ENCODE measurements around the gene GOLM1.

The GOLM1 gene

GRCh38 chr9:86112057-86112456 is 12.7 kb upstream of the GOLM1 start:
- TF ChIP-seq TOX (CRISPR knock-in tag; IDR thresholded peaks at IDR 0.05; ENCODE audit: borderline replicate concordance): no peak
- no peak for TF ChIP-seq ZNF565 (CRISPR knock-in tag; conservative IDR thresholded peaks at IDR 0.05; ENCODE audit: low read depth)
- TF ChIP-seq, protein P1, sequence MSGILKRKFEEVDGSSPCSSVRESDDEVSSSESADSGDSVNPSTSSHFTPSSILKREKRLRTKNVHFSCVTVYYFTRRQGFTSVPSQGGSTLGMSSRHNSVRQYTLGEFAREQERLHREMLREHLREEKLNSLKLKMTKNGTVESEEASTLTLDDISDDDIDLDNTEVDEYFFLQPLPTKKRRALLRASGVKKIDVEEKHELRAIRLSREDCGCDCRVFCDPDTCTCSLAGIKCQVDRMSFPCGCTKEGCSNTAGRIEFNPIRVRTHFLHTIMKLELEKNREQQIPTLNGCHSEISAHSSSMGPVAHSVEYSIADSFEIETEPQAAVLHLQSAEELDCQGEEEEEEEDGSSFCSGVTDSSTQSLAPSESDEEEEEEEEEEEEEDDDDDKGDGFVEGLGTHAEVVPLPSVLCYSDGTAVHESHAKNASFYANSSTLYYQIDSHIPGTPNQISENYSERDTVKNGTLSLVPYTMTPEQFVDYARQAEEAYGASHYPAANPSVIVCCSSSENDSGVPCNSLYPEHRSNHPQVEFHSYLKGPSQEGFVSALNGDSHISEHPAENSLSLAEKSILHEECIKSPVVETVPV (CRISPR knock-in tag; IDR thresholded peaks at IDR 0.05): no peak
- no peak for TF ChIP-seq ZNF8 (CRISPR knock-in tag; IDR thresholded peaks at IDR 0.05)
- TF ChIP-seq, protein P2, sequence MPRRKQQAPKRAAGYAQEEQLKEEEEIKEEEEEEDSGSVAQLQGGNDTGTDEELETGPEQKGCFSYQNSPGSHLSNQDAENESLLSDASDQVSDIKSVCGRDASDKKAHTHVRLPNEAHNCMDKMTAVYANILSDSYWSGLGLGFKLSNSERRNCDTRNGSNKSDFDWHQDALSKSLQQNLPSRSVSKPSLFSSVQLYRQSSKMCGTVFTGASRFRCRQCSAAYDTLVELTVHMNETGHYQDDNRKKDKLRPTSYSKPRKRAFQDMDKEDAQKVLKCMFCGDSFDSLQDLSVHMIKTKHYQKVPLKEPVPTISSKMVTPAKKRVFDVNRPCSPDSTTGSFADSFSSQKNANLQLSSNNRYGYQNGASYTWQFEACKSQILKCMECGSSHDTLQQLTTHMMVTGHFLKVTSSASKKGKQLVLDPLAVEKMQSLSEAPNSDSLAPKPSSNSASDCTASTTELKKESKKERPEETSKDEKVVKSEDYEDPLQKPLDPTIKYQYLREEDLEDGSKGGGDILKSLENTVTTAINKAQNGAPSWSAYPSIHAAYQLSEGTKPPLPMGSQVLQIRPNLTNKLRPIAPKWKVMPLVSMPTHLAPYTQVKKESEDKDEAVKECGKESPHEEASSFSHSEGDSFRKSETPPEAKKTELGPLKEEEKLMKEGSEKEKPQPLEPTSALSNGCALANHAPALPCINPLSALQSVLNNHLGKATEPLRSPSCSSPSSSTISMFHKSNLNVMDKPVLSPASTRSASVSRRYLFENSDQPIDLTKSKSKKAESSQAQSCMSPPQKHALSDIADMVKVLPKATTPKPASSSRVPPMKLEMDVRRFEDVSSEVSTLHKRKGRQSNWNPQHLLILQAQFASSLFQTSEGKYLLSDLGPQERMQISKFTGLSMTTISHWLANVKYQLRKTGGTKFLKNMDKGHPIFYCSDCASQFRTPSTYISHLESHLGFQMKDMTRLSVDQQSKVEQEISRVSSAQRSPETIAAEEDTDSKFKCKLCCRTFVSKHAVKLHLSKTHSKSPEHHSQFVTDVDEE (CRISPR knock-in tag; IDR thresholded peaks at IDR 0.05): no peak
- TF ChIP-seq PATZ1 (CRISPR knock-in tag; IDR thresholded peaks at IDR 0.05; ENCODE audit: borderline replicate concordance): no peak
- TF ChIP-seq ESRRG (CRISPR knock-in tag; IDR thresholded peaks at IDR 0.05): no peak
- no peak for TF ChIP-seq ZFP30 (CRISPR knock-in tag; IDR thresholded peaks at IDR 0.05)
- TF ChIP-seq TCF4 (CRISPR knock-in tag; IDR thresholded peaks at IDR 0.05; ENCODE audit: borderline replicate concordance): no peak
- TF ChIP-seq PPARA (CRISPR knock-in tag; IDR thresholded peaks at IDR 0.05; ENCODE audit: borderline replicate concordance): no peak
- no peak for TF ChIP-seq OSR1 (CRISPR knock-in tag; IDR thresholded peaks at IDR 0.05)
- TF ChIP-seq BACH2 (CRISPR knock-in tag; IDR thresholded peaks at IDR 0.05; ENCODE audit: borderline replicate concordance): no peak
- TF ChIP-seq SNAI2 (CRISPR knock-in tag; IDR thresholded peaks at IDR 0.05): no peak
- ATAC-seq: no peak

GRCh38 chr9:86102626-86103025 is 3.3 kb upstream of the GOLM1 start:
- TF ChIP-seq ISL1 (CRISPR knock-in tag; IDR thresholded peaks at IDR 0.05): no peak
- no peak for TF ChIP-seq BACH2 (CRISPR knock-in tag; IDR thresholded peaks at IDR 0.05; ENCODE audit: borderline replicate concordance)
- TF ChIP-seq RARB (CRISPR knock-in tag; IDR thresholded peaks at IDR 0.05): no peak
- no peak for TF ChIP-seq ZFP3 (CRISPR knock-in tag; IDR thresholded peaks at IDR 0.05)
- TF ChIP-seq PPARA (CRISPR knock-in tag; IDR thresholded peaks at IDR 0.05; ENCODE audit: borderline replicate concordance): no peak
- TF ChIP-seq ZFP30 (CRISPR knock-in tag; IDR thresholded peaks at IDR 0.05): no peak
- TF ChIP-seq, protein P2 (CRISPR knock-in tag; IDR thresholded peaks at IDR 0.05): no peak
- TF ChIP-seq, protein P1 (CRISPR knock-in tag; IDR thresholded peaks at IDR 0.05): no peak
- no peak for ATAC-seq

GRCh38 chr9:86099701-86100364 is 475 bp upstream of the GOLM1 start:
- ATAC-seq: peak; percentile 60
- TF ChIP-seq OSR1 (CRISPR knock-in tag; IDR thresholded peaks at IDR 0.05) (no peak), ZFP30 (CRISPR knock-in tag; IDR thresholded peaks at IDR 0.05) (no peak), RARB (CRISPR knock-in tag; IDR thresholded peaks at IDR 0.05) (no peak), CSDC2 (CRISPR knock-in tag; IDR thresholded peaks at IDR 0.05) (no peak), ZNF8 (CRISPR knock-in tag; IDR thresholded peaks at IDR 0.05) (no peak), TOX (CRISPR knock-in tag; IDR thresholded peaks at IDR 0.05; ENCODE audit: borderline replicate concordance) (no peak), ZNF70 (CRISPR knock-in tag; IDR thresholded peaks at IDR 0.05) (no peak), ZNF565 (CRISPR knock-in tag; conservative IDR thresholded peaks at IDR 0.05; ENCODE audit: low read depth) (no peak), ESRRG (CRISPR knock-in tag; IDR thresholded peaks at IDR 0.05) (no peak), ZC3H10 (CRISPR knock-in tag; IDR thresholded peaks at IDR 0.05) (no peak), PATZ1 (CRISPR knock-in tag; IDR thresholded peaks at IDR 0.05; ENCODE audit: borderline replicate concordance) (no peak), TCF4 (CRISPR knock-in tag; IDR thresholded peaks at IDR 0.05; ENCODE audit: borderline replicate concordance) (no peak), PPARA (CRISPR knock-in tag; IDR thresholded peaks at IDR 0.05; ENCODE audit: borderline replicate concordance) (no peak), ARNTL (CRISPR knock-in tag; IDR thresholded peaks at IDR 0.05; ENCODE audit: borderline replicate concordance, low read depth) (no peak), ZFP3 (CRISPR knock-in tag; IDR thresholded peaks at IDR 0.05) (no peak)
- TF ChIP-seq, protein P3, sequence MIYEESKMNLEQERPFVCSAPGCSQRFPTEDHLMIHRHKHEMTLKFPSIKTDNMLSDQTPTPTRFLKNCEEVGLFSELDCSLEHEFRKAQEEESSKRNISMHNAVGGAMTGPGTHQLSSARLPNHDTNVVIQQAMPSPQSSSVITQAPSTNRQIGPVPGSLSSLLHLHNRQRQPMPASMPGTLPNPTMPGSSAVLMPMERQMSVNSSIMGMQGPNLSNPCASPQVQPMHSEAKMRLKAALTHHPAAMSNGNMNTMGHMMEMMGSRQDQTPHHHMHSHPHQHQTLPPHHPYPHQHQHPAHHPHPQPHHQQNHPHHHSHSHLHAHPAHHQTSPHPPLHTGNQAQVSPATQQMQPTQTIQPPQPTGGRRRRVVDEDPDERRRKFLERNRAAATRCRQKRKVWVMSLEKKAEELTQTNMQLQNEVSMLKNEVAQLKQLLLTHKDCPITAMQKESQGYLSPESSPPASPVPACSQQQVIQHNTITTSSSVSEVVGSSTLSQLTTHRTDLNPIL (CRISPR knock-in tag; IDR thresholded peaks at IDR 0.05; ENCODE audit: low read depth): no peak

Measured in SK-N-SH treated with all-trans-retinoic acid at 6 μM for 48 hours (cell line).